ENCODE measurements around the gene ANGPT4.

Gene ANGPT4

DNA sequence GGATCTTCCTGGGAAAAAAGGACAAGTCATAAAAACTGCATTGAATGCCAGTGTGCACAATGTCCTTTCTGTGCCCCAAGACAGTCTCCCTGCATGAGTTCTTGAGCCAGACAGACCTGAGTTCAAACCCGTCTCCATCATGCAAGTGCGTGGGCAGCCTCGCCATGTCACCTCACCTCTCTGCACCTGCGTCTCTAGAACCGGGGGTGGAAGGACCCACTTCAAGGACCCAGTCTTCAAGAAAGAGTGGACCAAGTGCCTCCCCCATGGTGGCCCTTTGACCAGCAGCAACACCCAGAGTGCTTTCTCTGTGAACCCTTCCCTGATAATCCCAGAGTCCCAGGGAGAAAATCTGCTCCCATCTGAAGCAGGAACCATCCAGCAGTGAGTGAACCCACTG, 23.5 kb upstream of the ANGPT4 start:
- no peak for DNase-seq

DNA sequence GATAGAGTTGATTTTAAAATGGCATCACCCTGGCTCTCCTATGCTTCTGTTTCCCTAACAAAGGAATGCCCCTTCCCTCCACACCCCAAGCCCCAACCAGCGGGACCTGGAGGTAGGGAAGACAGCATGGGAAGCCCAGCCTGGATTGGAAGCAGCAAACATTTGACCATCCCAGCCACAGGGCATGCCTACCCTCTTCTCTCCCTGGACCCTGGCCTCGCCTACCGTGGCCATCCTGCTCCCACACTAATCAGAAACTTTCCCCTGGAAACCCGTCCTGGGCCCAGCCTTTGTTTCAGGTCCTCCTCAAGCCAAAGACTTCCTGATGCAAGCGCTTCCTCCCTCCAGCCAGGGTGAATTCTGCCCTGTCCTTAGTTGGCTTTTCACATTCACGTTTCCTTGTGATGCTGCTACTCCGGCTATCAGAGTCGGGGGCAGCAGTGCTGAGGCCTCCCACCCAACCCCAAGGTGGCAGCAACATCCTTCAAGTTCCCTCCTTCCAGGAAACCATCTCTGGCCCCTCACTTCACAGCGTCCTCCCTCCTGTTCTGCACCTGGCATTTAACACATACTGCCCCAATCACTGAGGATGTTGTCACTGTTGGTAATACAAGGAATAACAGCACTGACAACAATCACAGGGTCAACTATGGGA, 18.2 kb upstream of the ANGPT4 start:
- DNase-seq = no peak

DNA sequence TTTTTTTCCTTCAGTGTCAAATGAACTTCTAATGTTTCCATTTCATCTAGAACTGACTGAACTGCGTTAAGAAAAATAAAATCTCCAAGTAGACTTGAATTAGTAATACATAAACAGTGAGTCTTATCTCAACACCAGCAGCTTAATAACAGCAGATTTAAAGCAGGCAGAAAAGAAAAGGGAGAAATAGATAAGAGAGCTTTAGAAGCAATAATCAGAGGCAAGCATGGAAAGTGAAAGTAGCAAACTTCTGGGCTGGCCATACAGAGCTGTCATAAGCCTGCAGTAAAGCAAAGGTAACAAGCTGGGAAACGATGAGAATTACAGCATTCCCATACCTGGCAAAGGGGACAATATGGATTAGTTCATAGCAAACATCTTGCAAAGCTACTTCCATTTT, 16.9 kb upstream of the ANGPT4 start:
- no peak for DNase-seq

DNA sequence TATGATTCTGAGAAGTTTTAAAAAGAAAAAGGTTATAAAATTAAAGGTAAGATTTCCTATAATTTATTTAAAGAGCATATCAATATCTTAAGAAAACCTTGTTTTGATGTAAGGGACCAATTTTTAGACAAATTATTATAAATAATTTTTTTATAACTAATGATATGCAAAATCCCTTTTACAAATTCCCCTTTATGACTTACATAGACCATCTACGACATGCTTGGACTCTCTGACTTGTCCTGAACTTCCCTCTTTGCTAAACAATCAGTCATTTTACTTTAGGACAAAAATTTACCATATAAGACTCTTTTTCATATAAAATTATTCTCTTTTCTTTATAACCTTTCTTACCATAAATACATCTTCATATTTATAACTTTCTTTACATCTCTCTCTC, 15.3 kb upstream of the ANGPT4 start:
- no peak for DNase-seq

DNA sequence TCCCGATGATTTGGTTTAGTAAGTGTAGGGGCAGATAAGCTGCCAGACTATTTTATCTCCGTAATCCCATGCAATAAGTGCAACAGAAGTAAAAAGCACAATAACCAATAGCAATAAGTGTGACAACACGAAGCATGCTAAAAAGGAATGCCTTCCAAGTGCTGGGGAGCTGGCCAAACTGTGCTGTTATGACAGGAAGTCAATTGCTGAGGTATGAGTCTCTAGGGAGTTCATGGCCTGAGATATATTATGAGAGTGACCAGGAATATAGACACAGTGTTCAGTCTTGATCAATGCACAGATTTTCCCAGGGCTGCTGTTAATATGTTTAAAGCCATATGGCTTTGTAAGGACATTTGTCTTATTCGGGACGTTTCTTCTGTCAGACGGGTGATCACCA, 10.5 kb upstream of the ANGPT4 start:
- no peak for DNase-seq

DNA sequence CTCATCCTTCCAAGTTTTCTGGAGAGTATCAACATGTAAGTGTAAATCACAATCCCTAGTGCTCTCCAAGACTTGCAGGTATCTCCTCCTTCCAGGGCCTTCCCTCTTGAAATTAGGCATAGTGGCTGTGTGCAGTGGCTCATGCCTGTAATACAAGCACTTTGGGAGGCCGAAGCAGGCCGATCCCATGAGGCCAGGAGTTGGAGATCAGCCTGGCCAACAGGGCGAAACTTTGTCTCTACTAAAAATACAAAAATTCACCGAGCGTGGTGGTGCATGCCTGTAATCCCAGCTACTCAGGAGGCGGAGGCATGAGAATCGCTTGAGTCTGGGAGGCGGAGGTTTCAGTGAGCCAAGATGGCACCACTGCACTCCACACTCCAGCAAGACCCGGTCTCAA, 9.4 kb upstream of the ANGPT4 start:
- no peak for DNase-seq

DNA sequence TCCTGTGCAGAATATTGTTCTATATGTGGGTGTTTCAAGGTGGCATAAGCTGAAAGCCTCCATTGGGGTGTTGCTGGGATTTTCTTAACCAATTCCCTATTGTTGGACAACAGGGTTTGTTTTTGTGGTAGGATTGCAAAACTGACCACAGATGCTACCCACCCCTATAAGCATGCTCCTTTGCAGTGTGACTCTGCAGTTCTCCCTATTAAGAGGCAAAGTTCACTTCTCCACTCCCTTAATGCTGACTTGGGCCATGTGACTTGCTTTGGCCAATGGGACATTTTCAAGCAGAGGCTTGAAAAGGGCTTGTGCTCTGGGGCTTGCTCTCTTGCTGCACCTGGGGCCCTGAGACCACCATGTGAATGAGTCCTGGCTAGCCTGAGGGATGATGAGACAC, 8.5 kb upstream of the ANGPT4 start:
- DNase-seq = no peak

DNA sequence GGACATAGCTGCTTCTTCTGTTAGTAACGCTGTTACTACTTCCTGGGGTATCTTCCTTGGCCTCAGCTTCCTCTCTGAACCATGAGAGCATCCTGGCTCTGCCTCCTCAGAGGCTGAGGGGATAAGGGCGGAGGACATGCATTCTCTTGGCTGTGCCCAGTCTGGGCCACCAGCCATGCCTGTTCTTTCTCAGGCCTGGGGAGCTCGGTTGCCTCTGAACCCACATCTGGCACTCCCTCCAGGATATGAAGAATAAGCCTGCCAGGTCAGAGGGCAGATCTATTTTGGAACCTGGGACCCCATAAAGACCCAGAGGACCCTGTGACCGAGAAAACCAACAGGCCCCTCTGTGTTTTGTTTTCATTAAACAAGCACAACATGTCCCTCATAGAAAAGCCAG, 6.6 kb upstream of the ANGPT4 start:
- no peak for DNase-seq

DNA sequence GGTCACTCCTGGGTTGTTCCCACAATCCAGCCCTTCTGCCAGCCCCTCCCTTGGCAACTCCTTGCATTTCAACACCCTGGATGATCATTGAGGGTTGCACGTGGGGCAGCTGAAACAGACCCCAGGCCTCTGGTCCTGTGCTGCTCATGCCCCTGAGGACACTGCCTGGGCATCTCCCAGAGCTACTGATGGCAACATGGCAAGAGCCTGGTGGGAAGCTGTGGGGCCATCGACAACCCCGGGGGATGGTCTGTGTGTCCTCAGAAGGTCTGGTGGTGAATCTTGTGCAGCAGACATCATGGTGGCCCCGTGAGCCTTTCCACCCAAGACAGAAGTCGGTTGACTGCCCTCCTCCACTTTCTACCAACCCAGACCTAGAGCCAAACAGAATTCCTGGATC, 4.9 kb upstream of the ANGPT4 start:
- DNase-seq = no peak

DNA sequence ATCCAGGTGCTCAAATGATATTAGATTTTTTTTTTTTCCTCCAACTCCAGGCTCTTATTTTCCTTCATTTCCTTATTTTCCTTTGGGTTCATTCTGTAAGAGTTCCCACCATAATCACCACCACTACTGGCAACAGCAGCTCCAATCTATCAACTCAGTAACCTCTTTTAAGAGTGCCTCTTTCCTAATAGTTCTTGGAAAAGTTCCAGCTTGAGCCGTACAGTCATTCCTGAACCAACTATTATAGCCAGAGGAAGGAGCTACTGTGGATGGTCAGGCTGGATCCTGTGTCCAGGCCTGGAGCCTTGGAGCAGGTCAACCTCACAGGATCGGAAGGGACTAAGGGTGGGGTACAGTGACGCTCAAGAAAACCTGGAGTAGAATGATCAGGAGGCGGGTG, 4.2 kb upstream of the ANGPT4 start:
- DNase-seq = no peak

DNA sequence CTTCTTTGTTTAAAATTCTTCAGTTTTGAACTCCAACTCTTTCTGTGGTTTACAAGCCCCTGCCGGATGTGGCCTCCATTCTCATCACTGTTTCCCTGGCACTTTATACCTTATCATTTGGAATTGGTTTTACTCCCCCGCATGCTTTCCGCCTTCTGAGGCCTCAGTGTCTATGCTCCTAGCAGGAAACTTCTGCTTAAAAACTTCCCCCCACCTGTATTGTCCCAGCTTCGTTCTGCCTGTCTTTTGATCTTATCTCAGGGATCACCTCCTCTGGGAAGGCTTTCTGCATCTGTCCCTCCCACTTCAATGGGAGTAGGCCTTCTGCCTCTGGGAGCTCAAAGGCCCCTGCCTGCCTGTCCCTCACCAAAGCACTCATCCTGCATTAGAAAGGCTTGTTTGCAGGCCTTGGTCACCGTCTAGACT, 3.4 kb upstream of the ANGPT4 start:
- no peak for DNase-seq

DNA sequence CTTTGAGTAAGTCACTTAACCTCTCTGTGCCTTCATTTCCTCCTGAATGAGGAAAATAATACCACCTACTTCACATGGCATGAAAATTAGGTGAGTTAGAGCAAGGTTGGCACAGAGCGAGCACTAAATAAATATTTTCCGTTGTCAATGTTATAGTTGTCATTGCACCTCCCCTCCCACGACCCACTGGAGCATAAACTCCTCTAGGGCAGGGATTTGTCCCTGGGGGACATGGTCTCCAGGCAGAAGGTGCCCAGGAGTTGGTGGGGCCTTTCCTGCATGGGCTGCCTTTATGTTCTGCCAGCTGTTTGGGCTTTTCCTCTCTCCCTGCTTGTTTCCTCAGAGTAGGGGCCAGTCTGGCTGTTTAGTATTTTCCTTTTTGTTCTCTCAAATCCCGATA, 1.3 kb upstream of the ANGPT4 start:
- DNase-seq = no peak

DNA sequence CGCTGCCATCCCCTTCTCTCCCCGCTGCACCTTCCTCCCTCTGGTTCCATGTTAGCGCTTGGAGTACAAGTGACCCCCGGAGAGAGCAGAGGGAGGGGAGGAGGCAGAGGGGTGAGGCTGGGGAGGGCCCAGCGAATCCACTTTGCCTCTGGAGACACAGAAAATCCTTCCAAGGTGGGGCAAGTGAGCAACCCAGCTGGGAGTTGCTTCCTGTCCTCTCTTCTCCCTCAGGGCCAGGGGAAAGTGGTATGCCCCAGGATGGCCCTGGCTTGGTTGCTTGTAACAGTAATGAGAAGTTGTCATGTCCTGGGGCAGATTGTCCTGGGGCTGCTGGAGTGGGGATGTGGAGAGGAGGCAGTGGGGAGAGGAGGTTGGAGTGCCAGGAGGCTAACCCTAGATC, 691 bp upstream of the ANGPT4 start:
- DNase-seq = no peak

DNA sequence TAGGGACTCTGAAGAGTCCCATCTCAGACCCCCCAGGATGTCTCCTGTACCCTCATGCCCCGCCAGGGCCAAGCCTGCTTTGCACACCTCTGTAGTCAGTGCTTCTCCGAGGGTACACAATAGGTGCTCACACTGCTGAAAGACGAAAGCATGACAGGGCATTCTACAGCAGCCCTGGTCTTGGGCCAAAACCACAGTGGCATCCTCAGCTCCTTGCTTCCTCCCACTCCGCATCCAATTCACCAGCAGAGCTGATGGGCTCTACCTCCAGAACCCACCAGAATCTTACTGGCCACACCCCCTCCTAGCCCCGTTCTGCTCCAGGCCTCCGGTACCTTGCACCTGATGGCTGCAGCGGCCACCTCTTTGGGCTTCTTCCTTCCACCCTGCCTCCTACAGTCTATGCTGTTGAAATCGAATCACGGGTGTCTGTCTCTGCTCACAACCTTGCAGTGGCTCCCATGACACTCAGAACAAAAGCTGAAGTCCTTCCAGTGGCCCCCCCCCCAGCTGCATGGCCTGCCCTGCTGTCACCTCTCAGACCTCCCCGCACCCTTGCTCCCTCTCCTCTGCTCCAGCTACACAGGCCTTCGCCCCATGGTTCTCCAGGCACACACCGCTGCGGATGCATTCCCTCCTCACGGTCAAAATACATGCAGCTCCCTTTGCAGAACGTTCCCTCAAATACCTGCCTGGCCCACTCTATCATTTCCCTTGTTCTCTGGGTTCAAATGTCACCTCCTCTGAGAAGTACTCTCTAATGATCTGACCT, 1.2 kb downstream of the ANGPT4 start:
- DNase-seq = no peak

DNA sequence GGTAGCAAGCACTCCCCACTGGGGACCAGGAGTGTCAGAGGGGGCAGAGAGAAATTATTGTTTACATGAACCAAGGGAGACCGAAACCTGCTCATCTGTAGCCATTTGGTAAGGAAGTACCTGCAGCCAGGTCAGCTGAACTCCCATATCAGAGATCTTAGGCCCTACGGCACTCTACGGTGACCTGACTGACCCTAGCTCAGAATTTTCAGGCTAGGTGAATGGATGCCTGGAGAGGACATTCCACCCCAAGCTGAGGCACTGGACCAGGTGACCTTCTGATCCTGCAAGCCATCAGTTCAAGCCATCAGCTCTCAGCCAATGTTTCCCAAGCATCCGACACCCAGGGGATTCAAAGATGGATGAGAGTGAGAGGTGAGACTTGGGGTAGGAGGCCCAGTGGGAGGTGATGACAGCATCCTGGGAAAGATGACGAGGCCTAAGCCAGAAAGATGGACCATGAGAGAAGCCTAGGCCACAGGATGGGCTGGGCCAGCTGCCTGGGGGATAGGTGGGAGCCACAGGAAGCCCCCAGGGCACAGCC, 2.8 kb downstream of the ANGPT4 start:
- no peak for DNase-seq

DNA sequence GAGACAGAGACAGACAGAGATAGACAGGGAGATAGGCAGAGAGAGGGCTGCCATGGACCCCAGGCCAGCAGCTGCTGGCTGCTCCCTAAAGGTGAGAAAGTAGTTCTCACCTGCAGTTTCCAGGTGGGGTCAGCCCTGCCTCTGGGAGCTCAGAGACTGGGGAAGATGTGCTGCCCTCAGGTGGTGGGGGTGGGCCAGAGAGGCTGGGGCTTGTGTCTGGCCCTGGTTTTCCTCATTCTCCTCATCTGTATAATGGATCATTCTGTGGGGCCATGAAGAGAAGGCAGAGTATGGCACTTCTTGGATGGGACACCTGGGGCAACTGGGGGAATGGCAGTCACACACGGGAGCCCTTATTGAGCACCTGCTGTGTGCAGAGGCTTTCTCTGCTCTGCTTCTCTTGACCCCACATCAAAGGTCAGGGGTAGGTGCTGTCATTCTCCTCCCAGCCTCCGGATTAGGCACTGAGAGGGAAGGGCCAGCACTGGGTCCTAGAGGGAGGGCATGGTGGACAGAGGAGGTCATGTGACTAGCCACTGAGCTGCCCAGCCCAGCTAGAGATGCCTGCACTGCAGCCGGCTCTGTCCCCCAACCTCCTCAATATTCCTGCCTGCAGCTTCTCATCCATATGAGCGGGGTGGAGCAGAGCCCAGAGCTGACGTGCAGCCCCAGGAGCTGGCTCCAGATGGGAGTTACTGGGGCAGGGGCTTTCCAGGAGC, 4.1 kb downstream of the ANGPT4 start:
- DNase-seq = no peak

DNA sequence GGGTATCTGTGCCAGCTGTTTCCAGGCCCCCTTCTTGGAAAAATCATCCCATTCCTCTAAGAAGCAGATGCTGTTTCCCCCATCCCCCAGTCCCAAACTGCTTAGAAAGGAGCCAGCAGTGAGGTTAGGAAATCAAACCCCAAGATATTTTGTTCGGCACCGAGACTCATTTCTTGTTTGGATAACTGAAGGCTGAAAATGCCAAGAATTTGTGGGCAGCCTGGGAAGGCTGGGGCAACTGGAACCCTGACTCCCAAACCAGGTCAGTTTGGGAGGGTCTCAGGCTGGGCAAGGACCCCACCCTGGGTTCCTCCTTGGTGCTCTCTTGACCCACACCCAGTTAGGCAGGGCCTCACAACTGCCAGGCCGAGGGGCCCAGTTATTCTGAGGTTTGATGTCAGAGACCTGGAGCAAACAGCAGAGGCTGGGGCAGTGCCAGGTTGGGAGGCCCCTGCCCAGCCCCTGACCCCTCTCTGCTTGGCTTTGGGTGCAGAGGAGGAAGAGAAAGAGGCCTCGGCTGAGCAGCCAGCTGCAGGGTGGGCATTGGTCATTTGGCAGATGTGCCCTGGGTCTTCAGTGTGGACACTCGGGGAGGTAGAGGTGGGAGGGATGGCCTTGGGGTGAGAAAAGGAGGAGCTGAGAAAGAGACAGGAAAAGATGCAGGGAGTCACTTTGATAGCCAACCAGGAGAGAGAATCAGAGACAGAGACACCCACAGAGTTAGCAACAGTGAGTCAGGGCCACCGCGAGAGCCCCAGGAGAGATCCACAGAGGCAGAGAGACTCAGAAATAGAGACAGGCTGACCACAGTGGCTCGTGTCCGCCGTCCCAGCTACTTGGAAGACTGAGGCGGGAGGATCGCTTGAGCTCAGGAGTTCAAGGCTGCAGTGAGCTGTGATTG, 5.0 kb downstream of the ANGPT4 start:
- no peak for DNase-seq

DNA sequence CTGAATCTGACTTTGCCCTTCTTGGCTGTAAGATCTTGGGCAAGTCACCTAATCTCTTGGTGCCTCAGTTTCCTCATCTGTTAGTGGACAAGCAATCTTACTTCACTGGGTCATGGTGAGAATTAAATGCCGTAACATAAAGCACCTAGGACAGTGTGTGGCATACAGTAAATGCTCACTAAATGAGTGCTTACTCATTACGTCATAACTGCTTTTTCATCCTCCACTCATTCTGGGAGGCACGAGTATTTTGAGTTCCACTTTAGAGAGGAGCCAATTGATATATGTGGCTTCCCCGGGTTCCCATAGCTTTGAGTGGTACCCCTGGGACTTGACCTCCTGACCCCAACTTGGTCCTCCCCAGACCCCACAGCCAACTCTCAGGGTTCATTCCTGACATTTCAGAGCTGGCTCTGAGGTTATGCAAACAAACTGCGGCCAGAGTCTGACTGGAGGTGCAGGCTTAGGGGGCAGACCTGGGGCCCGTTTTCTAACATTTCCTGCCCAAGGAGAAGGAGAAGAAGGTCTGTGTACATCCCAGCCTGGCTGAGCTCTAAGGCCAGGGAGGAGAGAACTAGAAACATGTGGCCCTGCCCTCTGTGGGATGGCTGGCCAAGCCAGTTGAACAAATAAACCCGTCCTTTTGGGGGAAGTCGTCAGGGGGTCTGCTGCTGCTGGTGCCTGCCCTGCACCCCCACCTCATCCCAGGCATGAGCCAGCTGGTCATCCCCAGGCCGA, 5.8 kb downstream of the ANGPT4 start:
- DNase-seq = no peak

DNA sequence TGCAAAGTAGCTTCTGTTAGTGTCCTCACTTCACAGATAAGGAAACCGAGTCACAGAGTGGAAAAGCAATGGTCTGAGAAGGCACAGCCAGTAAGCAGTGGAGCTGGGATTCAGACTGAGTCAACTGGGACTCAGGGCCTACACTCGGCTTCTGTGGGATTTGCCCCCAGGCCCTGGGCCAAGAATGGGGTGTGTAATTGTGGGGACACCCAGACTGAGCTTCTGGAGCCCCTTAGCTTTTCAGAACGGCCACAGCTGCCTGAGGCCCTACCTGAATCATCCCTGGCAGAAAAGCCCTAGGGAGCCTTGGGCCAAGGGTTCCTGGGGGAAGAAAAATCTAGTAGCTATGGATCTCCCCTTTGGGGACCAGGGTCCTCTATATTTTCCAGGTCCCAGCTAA, 6.5 kb downstream of the ANGPT4 start:
- no peak for DNase-seq

DNA sequence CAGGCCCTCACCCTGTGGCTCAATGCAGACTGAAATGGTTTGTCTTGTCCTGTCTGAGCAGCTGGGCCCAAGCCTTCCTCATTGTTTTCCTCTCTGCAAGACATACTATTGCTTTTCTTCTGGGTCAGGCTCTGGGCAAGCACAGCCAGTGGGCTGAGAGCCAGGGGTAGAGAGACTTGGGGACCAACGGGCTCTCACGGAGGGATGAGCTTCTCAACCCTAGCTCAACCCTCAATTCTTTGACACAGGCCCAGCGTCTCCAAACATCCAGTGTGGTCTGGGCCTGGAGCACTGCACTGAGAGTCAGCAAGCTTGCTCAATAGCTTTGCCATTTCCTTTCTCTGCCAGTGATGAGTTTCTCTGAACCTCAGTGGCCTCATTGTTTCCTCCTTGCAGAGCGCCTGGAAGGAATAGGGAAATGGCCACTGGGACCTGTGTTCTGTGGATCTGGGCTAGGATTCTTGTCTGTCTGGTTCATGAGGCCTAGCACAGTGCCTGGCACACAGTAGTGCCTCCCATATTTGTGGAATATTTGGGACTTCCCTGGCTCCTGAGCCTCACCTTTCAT, 9.3 kb downstream of the ANGPT4 start:
- DNase-seq = no peak

DNA sequence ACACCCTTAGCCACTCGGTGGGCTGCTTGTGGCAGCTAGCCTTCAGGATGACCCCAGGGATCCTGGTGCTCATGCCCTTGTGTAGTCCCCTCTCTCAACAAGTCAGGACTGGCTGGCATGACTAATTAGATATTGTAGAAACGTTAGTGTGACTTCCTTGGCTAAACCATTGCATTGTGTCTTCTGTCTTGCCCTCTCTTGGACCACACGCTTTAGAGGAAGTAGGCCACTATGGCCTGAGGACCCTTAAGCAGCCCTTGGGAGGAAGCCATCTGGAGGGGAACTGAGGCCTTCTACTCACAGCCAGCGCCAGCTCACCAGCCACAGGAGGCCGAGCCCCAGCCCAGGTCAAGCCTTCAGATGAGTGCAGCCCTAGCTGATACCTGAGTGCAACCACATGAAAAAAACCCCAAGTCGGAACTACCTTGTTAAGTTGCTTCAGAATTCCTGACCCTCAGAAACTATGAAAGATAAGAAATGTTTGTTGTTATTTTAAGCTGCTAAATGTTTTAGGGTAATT, 10.1 kb downstream of the ANGPT4 start:
- DNase-seq = no peak
